CD14-positive monocyte (primary cell): ENCODE measurements around the gene HS6ST1. TPM values are rescaled to one million over a fixed set of nuclear protein-coding genes. Genes with fewer than 3 reads are reported as not detected.

Source experiments
- DNase-seq, 3 donors: peaks; one replicate each; pipeline ENCODE4 v3.0.0-alpha.2; 2011 to 2022
- H2AFZ ChIP-seq: 2 replicates; pipeline ENCODE4 v1.6.0; 2012; ENCODE audit warnings: mild to moderate bottlenecking, low read depth, low read length, inconsistent platforms; ENCODE audit not compliant: insufficient read depth, poor library complexity, severe bottlenecking
- H3K27ac ChIP-seq, 2 donors: 1 replicate in 1 of 2; 2 replicates in 1 of 2; pipeline ENCODE4 v1.5.1; 2012 to 2013; ENCODE audit warnings: low read length in 2 of 2, control low read depth in 1 of 2, inconsistent platforms in 1 of 2, low read depth in 1 of 2, mild to moderate bottlenecking in 1 of 2
- H3K27me3 ChIP-seq, 2 donors: one replicate each; pipeline versions ENCODE4 v1.6.0 to v1.6.1; 2011 to 2013; ENCODE audit warnings: low read length in 2 of 2; ENCODE audit not compliant: control insufficient read depth in 2 of 2, insufficient read depth in 2 of 2
- H3K36me3 ChIP-seq, 2 donors: replicated peaks in 1 of 2; 1 replicate in 1 of 2; 2 replicates in 1 of 2; pipeline versions ENCODE4 v1.5.1 to v1.6.1; 2012 to 2013; ENCODE audit warnings: low read length in 2 of 2, control low read depth in 1 of 2, inconsistent platforms in 1 of 2, mild to moderate bottlenecking in 1 of 2; ENCODE audit not compliant: insufficient read depth in 2 of 2, control insufficient read depth in 1 of 2
- H3K4me1 ChIP-seq, 2 donors: 1 replicate in 1 of 2; 2 replicates in 1 of 2; pipeline versions ENCODE4 v1.5.1 to v1.6.1; 2012 to 2013; ENCODE audit warnings: low read length in 2 of 2, control low read depth in 1 of 2, inconsistent platforms in 1 of 2, mild to moderate bottlenecking in 1 of 2, moderate library complexity in 1 of 2; ENCODE audit not compliant: insufficient read depth in 2 of 2, control insufficient read depth in 1 of 2
- H3K4me2 ChIP-seq: replicated peaks from 2 replicates; pipeline ENCODE3; 2012; ENCODE audit warnings: low read length, moderate library complexity, mild to moderate bottlenecking; ENCODE audit not compliant: poor library complexity, severe bottlenecking; ENCODE audit errors: extremely low read depth
- H3K4me3 ChIP-seq, 3 experiments: fragments of 200-600 bp in 1 of 3; sonication (generic) in 1 of 3; replicated peaks in 1 of 3; 1 replicate in 2 of 3; 2 replicates in 1 of 3; pipeline ENCODE4 v1.5.1; 2011 to 2013; ENCODE audit warnings: low read length in 3 of 3, mild to moderate bottlenecking in 3 of 3, control low read depth in 2 of 3, low read depth in 2 of 3, inconsistent platforms in 1 of 3, moderate library complexity in 1 of 3
- H3K79me2 ChIP-seq: 2 replicates; pipeline ENCODE4 v1.6.0; 2012; ENCODE audit warnings: mild to moderate bottlenecking, control low read depth, inconsistent platforms, low read length, moderate library complexity; ENCODE audit not compliant: insufficient read depth
- H3K9ac ChIP-seq: 2 replicates; pipeline ENCODE4 v1.6.0; 2017; ENCODE audit warnings: low read length, mild to moderate bottlenecking; ENCODE audit not compliant: insufficient read depth, poor library complexity, severe bottlenecking
- H3K9me3 ChIP-seq, 2 donors: replicated peaks in 1 of 2; 1 replicate in 1 of 2; 2 replicates in 1 of 2; pipeline versions ENCODE4 v1.5.1 to v1.6.1; 2012 to 2013; ENCODE audit warnings: low read length in 2 of 2, control low read depth in 1 of 2; ENCODE audit not compliant: control insufficient read depth in 1 of 2, insufficient read depth in 1 of 2
- H4K20me1 ChIP-seq: 2 replicates; pipeline ENCODE4 v1.6.0; 2012; ENCODE audit warnings: mild to moderate bottlenecking, low read length, control low read depth, moderate library complexity; ENCODE audit not compliant: insufficient read depth
- H3K27ac Mint-ChIP-seq, 7 donors: one replicate each; pipeline ENCODE4 v1.8.0; 2020; ENCODE audit warnings: mild to moderate bottlenecking in 7 of 7, mixed read lengths in 7 of 7, moderate library complexity in 6 of 7, inconsistent platforms in 2 of 7
- H3K27me3 Mint-ChIP-seq, 3 donors: one replicate each; pipeline ENCODE4 v1.8.0; 2021 to 2022; ENCODE audit warnings: low read depth in 3 of 3, mild to moderate bottlenecking in 3 of 3, mixed read lengths in 3 of 3, moderate library complexity in 3 of 3, inconsistent platforms in 1 of 3
- H3K36me3 Mint-ChIP-seq, 2 donors: one replicate each; pipeline ENCODE4 v1.8.0; 2020; ENCODE audit warnings: mixed read lengths in 2 of 2, inconsistent platforms in 1 of 2, mild to moderate bottlenecking in 1 of 2
- H3K4me1 Mint-ChIP-seq: one replicate; pipeline ENCODE4 v1.8.0; 2020; ENCODE audit warnings: mild to moderate bottlenecking, mixed read lengths
- H3K4me3 Mint-ChIP-seq, 2 donors: one replicate each; pipeline ENCODE4 v1.8.0; 2020; ENCODE audit warnings: mild to moderate bottlenecking in 2 of 2, mixed read lengths in 2 of 2, moderate library complexity in 1 of 2
- H3K9me3 Mint-ChIP-seq, 7 donors: one replicate each; pipeline ENCODE4 v1.8.0; 2020 to 2022; ENCODE audit warnings: mixed read lengths in 7 of 7, mild to moderate bottlenecking in 6 of 7, moderate library complexity in 6 of 7, inconsistent platforms in 2 of 7
- WGBS: methylation state at CpG from one replicate; pipeline ENCODE4 v1.1.5; 2013; ENCODE audit warnings: missing lambda C conversion rate; ENCODE audit not compliant: insufficient coverage; 5-methylcytosine and 5-hydroxymethylcytosine counted together
- intact Hi-C, 2 donors: fragments of 100-400 bp; cut with micrococcal nuclease; formaldehyde crosslinking; loops; one replicate each; pipeline versions ENCODE4 v1.15.0 to v1.15.1; 2023
- polyA plus RNA-seq, 3 donors: library from polyadenylated mRNA; depleted of rRNA in 1 of 3; unstranded in 2 of 3; stranded (reverse) in 1 of 3; fragments of 300-500 nt in 2 of 3; fragments of >200 nt in 1 of 3; fragmentation: Illumina TruSeq in 2 of 3; gene quantifications; 1 replicate in 2 of 3; 2 replicates in 1 of 3; pipeline ENCODE4 v1.2.3, GENCODE V29; 2012 to 2021
- TF ChIP-seq, protein P1 (sequence below): fragments of 200-600 bp; IDR thresholded peaks from one replicate; pipeline ENCODE4 v1.8.0; 2022; ENCODE audit warnings: antibody characterized with exemption, mild to moderate bottlenecking

HS6ST1 gene
- polyA plus RNA-seq, 3 donors, result 2.9 to 5.4 (median 4.0) TPM

DNA sequence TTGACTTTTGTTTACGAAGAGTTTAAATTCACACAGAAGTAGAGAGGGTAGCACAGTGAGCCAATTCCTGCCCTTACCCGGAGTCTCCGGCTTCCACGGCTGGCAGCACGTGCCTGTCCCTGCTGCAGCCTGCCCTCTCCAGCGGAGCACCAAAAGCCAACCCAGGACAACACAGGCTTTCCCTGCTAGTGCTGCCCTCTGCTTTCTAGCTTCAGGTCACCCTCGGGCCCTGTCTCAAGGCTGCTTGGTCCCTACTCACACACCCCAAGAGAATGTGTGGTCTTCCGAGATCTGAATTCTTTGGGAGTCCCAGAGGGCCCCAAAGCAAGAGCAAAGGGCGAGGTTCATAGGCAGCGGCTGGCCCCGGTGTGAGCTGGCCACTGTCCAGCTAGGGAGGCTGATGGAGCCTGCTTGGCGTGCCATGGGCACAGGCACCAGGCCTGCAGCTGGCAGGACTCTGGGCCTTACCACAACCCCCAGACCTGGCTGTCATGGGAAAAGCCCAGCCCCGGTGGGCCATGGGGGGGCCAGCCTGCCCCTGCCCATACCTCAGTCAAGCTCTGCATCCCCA lies 7.0 kb upstream of the HS6ST1 start:
- Histone ChIP-seq H3K4me1 (peaks cover 7 to 10% of the 10 kb centered on the region in 2 donors), H3K27ac (no peak overlapping the region), H3K4me2 (no peak overlapping the region), H3K79me2 (no peaks in the 10 kb centered on the region), H3K36me3 (no peaks in the 10 kb centered on the region), H2AFZ (no peak overlapping the region), H3K9me3 (peaks cover 0 to under 1% of the 10 kb centered on the region in 2 donors), H4K20me1 (no peaks in the 10 kb centered on the region), H3K27me3 (peaks cover 0 to 11% of the 10 kb centered on the region in 2 donors), H3K9ac (no peak overlapping the region), H3K4me3 (no peak overlapping the region)
- DNase-seq, result peak in 1 of 3 donors; percentile 2
- Mint-ChIP-seq H3K4me1 (peaks cover 9% of the 10 kb centered on the region), H3K4me3 (no peak overlapping the region), H3K9me3 (peaks cover 0 to 4% (median 1%) of the 10 kb centered on the region in 7 donors), H3K27me3 (peaks cover 9 to 25% (median 9%) of the 10 kb centered on the region in 3 donors), H3K27ac (no peak overlapping the region), H3K36me3 (no peaks in the 10 kb centered on the region)
- 96% methylated on average over 11 of the region's 13 CpGs for WGBS
- intact Hi-C loops, result loop anchor here in 1 of 2 donors (10.0 kb wide), 2 partner anchors 179 to 429 kb away; no protein-coding TSS in a partner anchor
- TF ChIP-seq, protein P1, sequence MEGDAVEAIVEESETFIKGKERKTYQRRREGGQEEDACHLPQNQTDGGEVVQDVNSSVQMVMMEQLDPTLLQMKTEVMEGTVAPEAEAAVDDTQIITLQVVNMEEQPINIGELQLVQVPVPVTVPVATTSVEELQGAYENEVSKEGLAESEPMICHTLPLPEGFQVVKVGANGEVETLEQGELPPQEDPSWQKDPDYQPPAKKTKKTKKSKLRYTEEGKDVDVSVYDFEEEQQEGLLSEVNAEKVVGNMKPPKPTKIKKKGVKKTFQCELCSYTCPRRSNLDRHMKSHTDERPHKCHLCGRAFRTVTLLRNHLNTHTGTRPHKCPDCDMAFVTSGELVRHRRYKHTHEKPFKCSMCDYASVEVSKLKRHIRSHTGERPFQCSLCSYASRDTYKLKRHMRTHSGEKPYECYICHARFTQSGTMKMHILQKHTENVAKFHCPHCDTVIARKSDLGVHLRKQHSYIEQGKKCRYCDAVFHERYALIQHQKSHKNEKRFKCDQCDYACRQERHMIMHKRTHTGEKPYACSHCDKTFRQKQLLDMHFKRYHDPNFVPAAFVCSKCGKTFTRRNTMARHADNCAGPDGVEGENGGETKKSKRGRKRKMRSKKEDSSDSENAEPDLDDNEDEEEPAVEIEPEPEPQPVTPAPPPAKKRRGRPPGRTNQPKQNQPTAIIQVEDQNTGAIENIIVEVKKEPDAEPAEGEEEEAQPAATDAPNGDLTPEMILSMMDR, result no peak

DNA sequence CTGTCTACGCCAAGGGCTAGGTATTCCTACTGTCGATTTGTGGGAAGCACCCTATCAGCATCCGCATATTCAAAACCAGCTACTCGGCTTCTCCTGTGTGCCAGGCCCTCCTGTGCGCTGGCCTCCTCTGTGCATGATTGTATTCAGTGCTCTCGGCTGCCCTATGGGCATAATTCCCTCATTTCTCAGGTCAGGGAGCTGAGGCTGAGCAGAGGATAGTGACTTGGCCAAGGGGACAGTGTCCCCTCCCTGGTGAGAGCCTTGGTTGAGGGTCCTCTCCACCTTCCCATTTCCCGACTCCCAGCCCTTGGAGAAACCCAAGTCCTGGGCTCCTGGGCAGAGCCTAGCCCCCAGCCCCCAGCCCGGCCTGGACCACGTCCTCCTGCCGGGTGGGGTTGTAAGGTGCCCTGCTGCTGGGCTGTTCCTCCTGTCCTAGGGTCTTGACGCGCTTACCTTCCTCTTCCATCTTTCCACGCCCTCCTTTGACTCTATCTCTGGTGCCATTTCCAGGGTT lies 6.3 kb upstream of the HS6ST1 start:
- TF ChIP-seq, protein P1, result no peak
- Histone ChIP-seq H3K4me2 (no peak overlapping the region), H3K79me2 (no peaks in the 10 kb centered on the region), H4K20me1 (no peaks in the 10 kb centered on the region), H3K9me3 (no peaks in the 10 kb centered on the region), H3K4me1 (peaks cover 7 to 10% of the 10 kb centered on the region in 2 donors), H3K27ac (no peak overlapping the region), H2AFZ (no peak overlapping the region), H3K36me3 (no peaks in the 10 kb centered on the region), H3K27me3 (peaks cover 0 to 16% of the 10 kb centered on the region in 2 donors), H3K4me3 (no peak overlapping the region), H3K9ac (no peak overlapping the region)
- Mint-ChIP-seq H3K4me3 (no peak overlapping the region), H3K36me3 (no peaks in the 10 kb centered on the region), H3K27me3 (peaks cover 9 to 33% (median 10%) of the 10 kb centered on the region in 3 donors), H3K27ac (no peak overlapping the region), H3K9me3 (peaks cover 0 to 3% (median 1%) of the 10 kb centered on the region in 7 donors), H3K4me1 (peaks cover 11% of the 10 kb centered on the region)
- intact Hi-C loops, result loop anchor here (5.0 to 10.0 kb wide), 3 partner anchors 180 to 430 kb away; no protein-coding TSS in a partner anchor
- 100% methylated on average over 4 of the region's 13 CpGs for WGBS
- DNase-seq, result no peak
